Suppressor macrophage (primary cell): ENCODE results near the gene CPNE7.

Experiments
- DNase-seq, 4 experiments: peaks; one replicate each; pipeline ENCODE4 v3.0.0-alpha.2; 2020 to 2022
- total RNA-seq, 17 experiments: gene quantifications; one replicate each; lab custom pipeline; 2026; ENCODE audit warnings: mixed read lengths in 6 of 17, inconsistent platforms in 3 of 17; lab: John Stamatoyannopoulos, UW

The CPNE7 gene
- 0 to 1.5 (median 0.10) reads per million in 17 experiments for total RNA-seq

DNA sequence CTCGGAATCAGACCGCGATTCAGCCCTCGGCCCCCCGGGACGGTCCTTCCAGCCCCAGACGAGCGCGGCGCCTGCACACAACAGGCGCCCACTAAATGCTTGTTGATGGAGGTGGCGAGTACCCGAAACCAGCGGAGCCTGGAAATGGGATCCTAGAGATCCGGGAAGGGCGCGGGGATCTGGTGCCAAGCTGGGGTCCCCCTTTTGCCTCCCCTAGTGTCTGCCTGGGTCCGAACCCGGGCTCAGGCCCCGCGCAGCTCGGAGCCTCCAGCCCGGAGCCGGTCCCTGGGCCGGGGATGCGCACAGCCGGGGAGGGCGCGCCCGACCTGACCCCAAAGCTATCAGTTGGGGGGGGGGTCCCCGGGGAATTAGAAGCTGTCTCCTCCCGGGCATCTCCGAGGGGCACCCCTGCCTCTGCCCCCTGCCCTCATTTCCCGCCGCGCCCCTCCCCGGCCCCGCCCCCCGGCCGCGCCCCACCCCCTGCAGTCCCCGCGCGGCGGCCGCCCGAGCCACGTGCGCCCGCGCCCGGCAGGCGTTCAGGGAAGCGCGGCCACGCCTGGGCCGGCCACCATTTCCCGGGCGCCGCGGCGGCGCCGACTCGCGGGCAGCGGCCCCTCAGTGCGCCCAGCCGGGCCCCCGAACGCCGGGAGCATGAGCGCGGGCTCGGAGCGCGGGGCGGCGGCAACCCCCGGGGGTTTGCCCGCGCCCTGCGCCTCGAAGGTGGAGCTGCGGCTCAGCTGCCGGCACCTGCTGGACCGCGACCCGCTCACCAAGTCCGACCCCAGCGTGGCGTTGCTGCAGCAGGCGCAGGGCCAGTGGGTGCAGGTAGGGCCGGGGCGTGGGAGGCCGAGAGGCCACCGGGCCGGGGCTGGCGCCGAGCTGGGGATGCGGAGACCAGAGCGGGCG, at the start of gene CPNE7:
CPNE7 (plus strand) TSS at position 512 of the 906 bp plus-strand sequence; CDS start at position 652, 140 bp downstream.
- peak in 2 of 4 experiments; percentile 48 to 63 for DNase-seq

DNA sequence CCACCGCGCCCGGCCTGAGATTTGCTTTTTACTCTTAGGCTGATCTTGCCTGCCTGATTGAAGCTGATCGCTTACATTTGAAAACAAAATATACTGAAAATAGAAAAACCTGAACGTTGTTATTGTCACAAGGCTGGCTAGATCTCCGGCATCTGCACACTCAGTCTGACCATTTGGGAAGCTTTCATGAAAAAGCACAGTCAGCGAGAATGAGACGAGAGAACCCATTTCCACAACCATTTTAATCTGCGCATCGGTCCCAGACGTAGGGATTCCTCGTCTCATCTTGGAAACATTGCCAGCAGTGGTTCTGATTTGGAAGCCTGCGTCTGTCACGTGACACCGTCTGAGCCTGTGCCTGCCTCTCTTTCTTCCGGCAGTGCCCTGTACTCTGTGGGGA, 46.5 kb upstream of the CPNE7 start:
- DNase-seq, result no peak

DNA sequence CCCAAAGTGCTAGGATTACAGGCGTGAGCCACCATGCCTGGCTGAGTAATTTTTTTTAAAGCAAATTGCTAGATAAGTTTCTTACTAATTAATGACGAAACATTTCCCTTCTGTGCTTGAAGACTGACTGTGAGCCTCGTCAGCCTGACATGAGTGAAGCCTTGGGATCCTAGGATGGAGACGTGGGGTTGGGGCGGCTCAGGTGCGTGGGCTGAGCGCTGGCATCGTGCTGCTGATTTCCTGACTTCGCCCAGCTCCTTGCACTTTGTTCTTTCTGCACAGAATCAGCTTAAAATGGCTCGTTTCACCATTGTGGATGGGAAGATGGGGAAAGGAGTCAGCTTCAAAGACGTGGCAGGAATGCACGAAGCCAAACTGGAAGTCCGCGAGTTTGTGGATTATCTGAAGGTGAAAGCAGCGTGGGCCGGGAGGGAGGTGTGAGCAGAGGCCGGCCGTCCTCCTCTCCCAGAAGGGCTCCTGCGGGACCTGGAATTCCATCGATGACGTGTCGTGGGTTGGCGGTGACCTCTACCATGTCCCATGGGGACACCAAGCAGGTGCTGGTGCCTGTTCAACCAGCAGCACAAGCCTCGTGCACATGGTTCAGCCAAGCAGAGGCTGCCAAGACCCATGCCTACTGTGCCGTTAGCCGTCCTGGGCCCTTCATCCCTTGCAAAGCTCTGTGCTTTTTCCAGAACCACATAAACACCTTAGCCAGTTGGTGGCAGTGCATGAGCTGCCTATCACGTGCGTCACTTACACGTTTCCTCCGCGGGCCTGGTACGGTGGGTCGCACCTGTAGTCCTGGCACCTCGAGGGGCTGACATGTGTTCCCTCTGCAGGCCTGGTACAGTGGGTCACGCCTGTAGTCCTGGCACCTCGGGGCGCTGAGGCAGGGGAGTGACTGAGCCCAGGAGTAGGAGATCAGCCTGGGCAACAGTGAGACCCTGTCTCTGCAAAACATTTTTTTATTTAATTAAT, 44.9 kb upstream of the CPNE7 start:
- DNase-seq, result no peak

DNA sequence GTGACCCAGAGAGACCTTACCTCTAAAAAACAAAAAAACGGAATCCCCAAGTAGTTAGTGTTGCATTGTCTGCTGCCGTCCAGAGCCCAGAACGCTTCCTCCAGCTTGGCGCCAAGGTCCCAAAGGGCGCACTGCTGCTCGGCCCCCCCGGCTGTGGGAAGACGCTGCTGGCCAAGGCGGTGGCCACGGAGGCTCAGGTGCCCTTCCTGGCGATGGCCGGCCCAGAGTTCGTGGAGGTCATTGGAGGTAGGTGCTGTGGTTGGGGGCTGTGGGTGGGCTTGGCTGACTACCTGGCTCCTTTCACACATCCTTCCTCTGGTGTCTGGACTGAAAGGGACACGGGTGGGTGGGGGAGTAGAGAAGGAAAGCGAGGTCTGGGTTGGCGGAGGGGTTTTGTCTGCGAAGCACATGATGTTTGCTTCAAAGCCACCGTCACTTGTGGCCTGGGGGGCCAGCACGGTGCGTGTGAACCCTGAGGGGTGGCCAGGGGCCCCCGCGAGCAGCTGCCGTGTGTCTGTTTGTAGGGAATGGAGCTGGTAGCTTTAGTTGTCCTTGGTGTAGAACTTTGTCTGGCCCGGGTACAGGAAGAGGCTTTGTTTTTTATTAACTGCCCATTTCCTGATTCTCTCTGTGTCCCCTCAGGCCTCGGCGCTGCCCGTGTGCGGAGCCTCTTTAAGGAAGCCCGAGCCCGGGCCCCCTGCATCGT, 43.6 kb upstream of the CPNE7 start:
- DNase-seq, result no peak

DNA sequence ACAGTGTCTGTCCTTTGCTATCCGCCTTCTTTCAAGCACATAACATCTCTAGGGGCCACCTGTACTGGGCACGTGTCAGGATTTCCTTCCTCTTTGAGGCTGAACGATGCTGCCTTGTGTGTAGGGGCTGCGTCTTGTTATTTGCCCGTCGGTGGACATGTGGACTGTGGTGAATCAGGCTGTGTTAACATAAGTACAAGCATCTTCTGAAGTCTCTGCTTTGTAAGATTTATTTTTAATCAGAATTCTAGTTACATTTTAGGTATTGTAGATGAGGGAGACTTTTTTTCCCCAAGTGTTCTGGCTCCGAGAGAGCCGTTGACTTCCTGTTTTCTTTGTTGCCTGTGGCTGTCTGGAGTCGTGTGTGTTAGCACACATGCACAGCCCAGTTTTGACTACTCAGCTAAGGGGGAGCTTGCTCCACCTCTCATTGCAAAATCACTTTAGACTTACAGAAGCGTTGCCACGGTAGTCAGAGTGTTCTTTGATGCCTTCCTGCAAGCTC, 41.3 kb upstream of the CPNE7 start:
- DNase-seq, result peak; percentile 90 to 97 (median 93)

DNA sequence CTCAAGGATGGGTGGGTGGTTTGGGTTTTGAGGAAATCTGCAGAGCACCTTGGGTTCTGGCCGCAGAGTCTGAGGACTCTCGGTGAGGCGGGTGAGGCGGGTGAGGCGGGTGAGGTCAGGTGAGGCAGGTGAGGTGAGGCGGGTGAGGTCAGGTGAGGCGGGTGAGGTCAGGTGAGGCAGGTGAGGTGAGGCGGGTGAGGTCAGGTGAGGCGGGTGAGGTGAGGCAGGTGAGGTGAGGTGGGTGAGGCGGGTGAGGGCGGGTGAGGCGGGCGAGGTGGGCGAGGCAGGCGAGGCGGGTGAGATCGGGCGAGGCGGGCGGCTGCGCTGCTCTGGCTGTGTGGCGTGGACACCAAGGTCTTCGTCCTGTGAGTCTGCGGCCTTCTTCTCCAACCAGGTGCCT, 39.2 kb upstream of the CPNE7 start:
- DNase-seq, result no peak

DNA sequence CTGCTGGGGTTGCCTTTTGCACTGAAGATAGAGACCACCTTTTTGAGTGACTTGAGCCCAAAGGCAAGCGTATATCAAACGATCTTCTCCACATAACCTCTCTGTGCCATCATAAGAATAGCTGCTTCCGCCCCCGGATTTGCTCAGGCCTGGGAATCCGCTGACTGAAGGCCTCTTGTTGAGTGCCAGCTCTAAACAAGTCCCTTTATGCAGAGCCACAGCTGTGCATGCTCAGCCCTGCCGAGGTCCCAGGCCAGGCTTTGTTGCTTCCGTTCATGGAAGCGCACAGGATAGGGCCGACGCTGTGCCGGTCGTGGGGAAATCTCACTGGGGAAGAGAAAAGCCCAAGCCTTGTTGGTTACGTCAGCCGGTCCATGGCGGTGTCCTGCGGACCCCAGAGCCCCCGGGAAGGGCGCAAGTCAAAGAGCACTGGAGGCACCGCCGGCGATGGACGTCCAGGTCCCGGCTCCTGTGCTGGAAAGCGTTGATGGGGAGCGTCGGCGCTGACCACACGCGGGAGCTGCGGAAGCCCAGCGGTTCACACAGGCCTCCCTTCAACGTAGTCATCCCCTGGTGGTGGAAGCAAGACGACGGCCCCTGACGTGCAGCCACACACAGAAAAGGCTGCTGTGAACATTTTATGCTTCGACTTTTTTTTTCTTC, 38.5 kb upstream of the CPNE7 start:
- DNase-seq, result peak in 2 of 4 experiments; percentile 17 to 23

DNA sequence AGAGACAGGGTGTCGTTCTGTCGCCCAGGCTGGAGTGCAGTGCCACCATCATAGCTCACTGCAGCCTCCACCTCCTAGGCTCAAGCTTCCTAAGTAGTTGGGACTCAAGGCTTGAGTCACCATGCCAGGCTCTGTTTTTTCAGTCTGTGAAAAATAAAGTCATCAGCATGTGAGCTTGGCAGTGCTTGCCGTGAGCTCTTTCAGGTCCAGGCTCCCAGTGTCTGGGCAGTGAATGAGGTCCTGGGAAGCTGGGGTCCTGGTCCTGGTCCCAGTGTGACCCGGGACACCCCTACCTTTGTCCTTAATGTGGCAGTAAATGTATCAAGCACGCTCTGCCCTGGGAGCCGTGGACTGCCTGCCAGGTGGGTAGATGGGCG, 38.0 kb upstream of the CPNE7 start:
- no peak for DNase-seq

DNA sequence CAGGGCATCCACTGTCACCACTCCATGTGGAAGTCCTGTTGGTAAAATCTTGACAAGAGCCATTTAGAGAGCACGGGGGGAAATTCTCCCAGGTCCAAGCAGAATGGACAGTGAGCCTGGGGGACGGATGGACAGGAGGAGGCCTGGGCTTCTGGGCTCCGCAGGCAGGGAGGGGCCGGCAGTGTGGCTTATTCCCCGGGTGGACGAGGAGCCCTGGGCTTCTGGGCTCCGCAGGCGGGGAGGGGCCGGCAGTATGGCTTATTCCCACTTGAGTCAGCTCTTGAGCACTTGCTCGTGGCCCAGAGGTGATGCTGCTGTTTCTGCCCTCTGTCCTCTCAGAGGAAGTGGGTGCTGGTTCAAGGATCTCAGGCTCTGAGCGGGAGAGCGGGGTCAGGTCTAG, 37.3 kb upstream of the CPNE7 start:
- DNase-seq, result no peak

DNA sequence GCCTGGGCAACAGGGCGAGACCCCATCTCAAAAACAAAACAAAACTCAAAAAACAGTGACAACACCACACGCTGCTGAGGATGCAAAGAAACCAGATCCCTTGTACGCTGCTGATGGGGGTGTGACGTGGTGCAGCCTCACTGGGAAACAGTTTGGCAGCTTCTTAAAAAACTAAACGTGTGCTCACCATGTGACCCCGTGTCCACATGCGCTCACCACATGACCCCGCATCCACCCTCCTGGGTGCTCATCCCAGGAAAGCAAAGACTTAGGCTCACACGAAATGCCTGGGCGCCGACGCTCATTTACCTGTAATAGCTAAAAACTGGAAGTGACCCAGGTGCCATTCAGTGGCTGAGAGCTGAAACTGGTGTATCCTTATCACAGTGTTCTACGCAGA, 35.0 kb upstream of the CPNE7 start:
- DNase-seq, result no peak

DNA sequence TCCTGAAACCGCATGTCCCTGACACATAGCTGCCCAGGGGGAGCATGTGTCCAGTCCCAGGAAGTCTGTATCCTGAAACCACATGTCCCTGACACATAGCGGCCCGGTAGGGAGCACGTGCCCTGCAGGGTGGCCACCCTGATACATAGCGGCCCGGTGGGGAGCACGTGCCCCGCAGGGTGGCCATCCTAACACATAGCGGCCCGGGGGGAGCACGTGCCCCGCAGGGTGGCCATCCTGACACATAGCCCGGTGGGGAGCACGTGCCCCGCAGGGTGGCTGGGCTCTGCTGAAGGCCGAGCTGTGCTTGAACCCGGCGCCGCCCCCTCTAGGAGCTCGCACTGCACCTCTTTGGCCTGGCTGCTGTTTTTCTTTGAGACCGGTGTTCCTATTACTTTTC, 33.8 kb upstream of the CPNE7 start:
- no peak for DNase-seq

DNA sequence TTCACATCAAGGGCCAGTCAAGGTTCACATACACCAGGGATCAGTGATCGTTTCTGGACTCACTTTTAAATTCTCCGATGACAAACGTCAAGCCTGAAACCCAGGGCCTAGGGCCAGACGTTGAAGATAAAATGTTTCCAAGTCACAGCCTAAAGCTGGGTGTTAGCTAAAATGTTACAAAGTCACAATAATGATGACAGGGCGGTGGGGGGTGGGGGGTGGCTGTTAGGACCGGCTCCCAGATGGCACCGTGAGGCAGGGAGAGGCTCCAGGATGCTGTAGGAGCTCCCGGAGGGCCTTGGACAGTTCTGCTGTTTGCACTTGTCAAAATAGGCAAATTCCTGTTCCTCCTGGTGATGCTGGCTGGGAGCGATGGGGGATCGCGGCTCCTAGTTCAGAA, 31.4 kb upstream of the CPNE7 start:
- DNase-seq, result no peak

DNA sequence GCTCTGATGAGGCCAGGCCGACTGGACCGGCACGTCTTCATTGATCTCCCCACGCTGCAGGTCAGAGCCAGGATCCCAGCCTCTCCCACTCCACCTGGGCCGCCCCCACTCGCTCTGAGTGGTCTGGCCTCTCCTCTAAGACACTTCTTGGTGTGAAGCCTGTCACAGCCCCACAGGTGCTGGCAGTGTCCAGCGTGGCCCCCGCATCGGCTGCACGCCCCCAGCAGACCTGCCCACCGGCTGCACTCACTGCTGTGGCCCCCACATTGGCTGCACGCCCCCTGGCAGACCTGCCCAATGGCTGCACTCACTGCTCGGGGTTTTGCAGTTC, 30.9 kb upstream of the CPNE7 start:
- no peak for DNase-seq

DNA sequence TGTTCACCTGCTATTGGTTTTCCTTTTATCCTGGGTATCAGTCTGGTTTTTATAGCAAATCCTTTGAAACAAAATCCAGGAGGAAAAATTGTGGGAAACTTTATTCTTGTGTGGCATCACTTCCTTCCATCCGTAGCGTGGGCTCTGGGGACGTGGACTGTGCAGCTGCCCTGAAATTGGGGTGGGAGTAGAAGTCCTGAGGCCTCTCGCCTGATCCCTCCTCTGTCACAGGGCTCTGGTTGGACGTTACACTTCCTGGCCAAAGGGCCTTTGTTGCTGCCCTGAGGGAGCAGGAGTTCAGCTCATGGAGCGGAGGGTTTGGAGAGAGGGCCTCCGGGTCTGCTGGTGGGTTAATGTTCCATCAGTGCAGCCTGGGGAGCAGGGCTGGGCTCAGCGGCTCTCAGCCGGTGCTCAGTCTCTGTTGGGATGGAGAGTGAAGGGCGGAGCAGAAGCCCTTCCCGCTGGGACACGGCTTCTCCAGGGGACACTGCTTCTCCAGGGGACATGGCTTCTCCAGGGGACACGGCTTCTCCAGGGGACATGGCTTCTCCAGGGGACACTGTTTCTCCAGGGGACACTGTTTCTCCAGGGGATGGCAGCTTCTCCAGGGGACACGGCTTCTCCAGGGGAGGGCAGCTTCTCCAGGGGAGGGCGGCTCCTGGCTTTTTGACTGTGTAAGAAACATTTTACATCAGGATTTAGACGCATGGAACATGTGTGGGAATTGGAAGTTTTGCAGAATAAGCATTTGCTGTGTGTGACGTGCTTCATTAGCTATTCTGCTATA, 30.3 kb upstream of the CPNE7 start:
- no peak for DNase-seq

DNA sequence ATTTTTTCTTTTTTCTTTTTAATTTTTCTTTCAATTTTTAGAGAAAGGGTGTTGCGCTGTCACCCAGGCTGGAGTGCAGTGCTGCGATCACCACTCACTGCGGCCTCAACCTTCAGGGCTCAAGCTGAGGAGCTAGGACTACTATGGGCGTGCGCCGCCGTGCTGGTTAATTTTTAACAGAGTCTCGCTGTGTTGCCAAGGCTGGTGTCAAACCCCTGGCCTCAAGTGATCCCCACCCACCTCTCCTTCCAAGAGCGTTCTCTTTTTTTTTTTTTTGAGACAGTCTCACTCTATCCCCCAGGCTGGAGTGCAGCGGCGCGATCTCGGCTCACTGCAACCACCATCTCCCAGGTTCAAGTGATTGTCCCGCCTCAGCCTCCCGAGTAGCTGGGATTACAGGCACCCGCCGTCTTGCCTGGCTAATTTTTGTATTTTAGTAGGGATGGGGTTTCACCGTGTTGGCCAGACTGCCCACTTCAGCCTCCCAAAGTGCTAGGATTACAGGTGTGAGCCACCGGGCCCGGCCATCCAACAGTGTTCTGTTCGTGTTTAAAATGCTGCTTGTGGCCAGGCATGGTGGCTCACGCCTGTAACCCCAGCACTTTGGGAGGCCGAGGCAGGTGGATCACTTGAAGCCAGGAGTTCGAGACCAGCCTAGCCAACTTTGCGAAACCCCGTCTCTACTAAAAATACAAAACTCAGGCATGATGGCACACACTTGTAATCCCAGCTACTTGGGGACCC, 29.6 kb upstream of the CPNE7 start:
- no peak for DNase-seq

DNA sequence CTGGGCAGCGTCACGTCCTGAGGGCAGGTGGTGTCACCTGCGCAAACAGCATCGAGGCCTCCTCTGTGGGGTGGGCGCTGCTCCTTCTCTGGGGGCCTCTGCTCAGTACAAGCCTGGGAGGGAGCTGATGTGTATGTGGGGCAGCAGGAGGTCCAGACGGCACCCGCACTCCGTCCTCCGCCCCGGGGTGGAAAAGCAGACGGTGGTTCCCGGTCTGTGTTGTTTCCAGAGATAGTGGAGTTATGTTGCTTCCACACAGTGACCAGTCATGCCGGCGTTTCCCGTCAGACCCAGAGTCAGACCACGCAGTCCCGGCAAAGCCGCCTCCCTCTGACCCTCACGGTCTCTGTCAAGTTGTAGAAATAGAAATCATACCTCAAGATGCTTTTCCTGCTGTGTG, 28.8 kb upstream of the CPNE7 start:
- no peak for DNase-seq

DNA sequence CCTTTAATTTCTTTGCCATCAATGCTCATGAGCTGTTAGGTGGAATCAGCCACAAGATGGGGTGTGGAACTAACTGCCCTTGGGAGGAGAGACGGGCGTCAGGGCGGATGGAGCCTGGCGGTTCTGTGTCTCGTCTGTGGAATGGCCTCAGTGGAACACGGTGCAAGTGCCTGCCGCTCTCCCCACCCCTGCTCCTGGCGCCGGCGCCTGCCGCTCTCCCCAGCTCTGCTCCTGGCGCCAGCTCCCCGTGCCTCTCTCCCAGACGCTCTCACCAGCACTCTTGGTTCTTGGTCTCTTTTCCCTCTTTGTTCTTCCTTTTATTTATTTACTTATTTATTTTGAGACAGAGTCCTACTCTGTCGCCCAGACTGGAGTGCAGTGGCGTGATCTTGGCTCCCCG, 28.3 kb upstream of the CPNE7 start:
- no peak for DNase-seq

DNA sequence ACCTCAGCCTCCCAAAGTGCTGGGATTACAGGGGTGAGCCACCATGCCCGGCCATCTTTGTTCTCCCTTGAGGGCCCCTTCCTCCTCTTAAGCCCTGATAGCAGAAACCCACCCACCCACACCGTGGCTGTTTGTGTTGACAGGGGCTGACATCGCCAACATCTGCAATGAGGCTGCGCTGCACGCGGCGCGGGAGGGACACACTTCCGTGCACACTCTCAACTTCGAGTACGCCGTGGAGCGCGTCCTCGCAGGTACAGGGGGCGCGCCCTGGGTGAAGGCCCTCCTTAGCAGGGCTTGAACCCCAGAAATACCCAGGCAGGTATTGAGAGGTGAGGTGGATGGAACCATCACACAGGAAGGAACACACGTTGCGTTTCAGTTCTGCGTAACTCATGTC, 27.7 kb upstream of the CPNE7 start:
- DNase-seq, result no peak

DNA sequence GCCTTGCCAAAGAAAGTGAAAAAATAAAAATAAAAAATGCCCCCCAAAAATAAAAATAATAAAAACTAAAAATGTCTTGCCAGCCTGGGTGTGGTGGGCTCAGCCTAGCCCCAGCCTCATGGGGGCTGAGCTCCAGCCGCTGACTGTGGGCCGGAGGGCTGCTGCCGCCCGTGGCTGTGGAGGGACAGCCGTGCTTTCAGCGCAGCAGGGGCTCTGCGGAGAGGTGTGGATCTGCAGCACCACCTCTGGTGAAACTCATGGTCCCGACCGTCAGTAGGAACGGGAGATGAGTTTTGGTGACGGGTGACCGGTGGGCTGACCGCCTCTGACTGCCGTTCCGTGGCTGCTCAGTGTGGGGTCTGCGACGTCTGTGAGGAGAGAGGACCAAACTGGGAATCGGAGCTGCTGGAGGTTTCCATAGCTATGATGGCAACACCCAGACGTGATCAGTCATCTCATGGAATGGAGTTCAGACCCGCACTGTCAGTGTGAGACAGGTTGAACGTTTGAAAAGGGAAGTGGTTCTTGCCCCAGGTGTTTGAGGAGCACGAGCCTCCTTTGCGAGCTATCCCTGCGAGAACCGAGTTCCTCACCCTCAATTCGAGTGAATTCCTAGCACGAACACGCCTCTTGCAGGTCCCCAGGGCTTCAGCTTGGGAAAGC, 27.1 kb upstream of the CPNE7 start:
- DNase-seq, result no peak
